NCI-H2081 treated with DMSO at 0.1 percent for 48 hours (cell line): ENCODE results near the gene ABCA4.

Experiments
- DNase-seq: peaks from one replicate; lab custom pipeline; 2025; lab: John Stamatoyannopoulos, UW

The ABCA4 gene

DNA sequence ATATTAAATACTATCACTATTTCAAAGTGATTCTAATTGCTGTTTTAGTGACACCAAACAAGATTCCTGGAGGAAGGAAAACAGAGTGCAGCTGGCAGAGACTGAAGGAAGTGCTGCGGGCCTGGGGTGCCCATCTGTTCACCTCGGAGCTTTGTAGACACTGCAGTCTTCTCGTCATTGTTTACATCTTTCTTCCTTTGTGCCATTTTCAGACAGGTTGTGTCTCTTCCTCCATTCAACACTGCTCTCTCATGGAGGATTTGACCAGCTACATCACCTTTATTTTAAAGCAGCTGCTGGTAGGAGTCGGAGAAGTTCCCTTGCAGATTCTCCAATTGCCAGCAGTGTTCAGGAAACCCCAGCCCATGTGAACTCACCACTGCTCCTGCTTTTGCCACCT is 37.3 kb downstream of the ABCA4 start:
- DNase-seq, result no peak

DNA sequence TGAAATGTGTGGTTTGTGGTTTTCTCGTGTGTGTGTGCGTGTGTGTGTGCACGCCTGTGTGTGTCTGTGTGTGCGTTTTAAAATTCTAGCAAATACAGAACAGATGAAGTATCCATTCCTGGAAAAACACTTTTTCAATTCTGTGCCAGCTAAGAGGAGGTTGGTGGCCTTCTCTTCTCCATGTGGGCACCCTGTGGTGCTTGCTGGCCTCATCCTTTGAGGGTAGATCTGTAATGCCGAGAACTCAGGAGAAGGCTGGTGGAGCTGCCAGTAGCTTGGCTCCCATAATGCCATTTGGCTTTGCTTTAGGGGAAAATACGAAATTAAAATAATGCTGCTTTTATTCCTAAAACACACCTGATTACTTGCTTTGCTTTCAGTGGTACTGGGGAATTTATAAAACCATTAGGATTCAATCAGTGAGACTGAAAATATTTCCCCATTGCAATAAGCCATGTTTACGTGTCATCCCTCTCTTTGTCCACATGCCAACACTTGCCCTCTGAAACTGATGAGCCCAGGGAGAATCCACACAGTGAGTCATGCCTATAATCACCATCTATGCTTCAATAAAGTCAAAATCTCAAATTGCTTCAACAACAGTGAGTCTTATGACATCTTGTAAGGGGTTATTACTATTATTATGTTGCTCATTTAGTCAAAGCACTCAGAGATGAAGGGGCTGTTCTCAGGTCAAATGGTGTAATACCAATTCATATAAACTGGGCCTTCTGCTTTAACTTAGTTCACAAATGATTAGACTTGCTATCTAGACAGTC is 39.2 kb downstream of the ABCA4 start:
- no peak for DNase-seq

DNA sequence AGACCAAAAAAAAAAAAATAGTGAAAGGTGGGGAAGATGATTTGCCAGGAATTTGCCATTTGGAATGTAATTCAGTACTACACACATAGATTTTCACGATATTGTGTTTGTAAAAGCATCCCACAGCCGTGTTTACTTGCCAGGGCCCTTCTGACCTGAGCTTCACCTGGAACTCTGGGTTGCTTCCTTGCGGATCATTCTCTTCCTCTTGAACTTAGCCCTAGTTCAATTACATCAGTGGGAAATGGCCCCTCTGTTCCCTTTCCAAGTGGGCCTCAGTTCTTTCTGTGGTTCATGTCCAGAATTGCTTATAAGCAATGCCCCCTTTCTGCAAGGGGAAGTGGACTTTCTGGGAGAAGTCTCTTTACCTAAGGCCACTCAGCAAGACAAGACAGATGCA is 41.0 kb downstream of the ABCA4 start:
- DNase-seq, result no peak

DNA sequence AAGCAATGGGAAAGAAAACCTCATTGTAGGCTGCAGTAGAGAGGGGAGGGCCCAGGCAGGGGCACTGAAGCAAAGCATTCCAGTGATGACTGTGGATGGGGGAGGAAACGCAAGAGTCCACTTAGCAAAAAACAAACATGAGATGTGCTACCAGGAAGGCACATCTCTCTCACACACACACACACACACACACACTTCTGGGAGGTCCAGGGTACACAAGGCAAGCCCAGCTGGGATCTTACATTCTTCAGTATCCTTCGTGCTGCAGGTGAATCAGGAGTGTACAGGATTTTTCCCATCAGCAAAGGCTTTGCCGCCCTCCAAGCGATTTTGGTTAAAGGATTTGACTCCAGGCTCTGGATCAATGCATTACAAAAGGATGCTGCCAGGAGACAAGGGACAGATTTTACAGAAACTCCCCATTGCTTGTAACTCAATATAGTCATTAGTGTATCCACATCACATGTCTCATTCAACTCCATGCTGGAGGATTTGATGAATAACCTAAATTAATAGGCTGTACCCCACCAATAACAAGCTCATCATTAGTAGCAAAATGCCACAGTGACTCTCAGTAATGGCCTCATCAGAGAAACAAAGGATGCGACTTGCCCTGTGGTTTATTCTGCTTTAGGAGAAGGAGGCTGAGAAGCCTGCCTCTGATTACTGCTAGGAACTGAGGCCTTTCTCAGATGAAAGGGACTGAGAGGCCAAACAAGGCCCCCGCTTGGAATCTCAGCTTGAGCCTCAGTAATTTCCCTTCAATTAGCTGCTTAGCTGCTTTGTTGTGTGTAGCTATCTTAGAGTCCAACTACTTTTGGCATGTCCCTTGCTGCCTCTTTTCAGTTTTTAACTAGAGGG is 41.6 kb downstream of the ABCA4 start:
- DNase-seq, result no peak

DNA sequence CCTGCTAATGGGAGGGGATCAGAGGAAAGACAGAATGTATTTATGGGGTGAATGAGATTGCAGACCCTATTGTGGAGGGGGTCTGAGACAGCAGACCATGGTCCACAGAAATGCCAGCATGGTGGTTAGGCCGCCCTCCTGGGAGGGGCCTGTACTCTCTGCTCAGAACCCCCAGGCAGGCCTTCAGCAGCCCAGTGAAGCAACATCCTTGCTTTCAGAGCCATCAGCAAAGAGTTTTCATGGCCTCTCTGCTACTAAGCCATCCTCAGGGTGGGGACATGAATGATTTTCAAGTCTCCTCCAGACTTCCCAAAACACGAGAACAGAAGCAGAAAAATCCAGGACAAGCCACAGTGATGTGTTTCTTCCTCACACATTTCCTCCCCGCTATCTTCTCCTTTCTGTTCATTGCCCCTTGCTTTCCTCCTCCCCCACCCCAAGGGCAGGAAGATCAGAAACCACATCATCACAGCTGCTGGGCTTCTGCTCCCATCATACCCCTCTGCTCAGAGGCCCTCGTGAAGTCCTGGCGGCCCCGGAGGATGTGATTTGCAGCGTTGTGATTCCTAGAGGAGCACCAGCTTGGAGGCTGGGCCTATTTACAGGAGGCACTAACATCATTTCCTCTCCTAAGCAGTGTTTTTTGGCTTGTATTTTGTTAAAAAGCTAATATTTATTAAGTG is 48.0 kb downstream of the ABCA4 start:
- DNase-seq, result no peak

DNA sequence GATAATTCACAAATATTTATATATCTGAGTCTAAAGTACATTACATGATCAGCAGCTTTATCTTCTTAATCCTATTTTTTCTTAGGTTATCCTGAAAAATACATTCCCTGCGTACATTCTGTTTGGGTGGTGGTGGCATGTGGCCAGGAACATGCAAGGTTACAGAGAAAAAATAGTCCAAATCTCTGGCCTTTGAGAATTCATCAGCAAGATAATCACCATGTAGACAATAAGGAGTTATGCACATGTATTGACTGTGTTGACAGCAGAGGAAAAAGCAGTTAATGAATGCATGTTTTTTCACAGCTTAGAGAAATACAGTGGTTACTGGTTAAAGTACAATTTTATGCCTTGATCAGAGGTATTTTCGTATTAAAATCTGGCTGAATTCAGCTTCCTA is 49.0 kb downstream of the ABCA4 start:
- no peak for DNase-seq

DNA sequence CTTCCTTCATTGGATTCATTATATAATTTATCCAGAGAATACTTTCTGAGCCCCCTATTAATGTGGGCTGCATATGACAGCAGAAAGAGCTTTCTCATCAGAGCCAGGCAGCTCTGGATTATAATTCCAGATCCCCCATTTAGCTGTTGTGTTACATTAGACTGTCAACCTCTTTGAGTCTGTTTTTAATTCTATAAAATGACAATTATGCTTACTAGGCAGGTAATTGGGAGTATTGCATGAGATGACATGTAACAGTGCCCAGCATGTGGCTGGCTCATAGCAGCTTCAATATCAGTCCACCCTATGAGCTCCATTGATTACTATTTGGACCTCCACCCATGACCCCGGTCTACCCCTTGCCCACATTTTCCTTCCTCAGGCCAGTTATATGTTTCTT is 49.6 kb downstream of the ABCA4 start:
- DNase-seq, result no peak

DNA sequence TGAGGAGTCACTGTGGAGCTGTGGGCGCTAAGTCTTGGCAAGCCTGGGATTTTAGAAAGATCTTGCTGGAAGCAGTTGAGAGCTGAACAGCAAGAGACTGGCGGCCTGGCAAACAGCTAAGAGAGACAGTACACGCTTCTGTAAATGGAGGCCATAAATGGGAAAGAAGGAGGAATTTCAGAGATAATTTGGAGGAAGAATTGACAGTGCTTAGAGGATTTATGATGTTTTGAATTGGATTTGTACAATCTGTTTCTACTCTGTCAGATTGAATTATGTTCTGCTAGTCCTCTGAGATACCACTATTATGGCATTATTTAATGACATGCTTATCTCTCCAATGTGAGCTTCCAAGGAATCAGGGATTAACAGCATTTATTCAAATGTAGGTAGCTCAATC is 50.1 kb downstream of the ABCA4 start:
- no peak for DNase-seq

DNA sequence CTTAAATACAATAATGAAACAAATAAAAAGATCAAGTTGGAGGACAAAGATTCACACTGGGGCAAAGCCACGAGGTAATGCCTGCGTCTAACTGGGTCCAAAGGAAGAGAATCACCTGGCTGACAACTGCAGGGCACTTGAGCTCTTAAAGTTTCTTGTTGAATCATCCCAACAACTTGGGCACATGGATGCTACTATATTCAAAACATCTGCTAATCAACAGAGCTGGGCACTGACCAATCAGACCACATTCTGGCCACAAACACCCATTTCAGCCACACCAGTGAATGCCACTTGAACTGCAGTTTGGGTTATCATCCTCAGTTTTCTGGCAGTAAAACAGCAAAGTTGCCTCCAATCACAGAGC is 51.0 kb downstream of the ABCA4 start:
- DNase-seq, result no peak

DNA sequence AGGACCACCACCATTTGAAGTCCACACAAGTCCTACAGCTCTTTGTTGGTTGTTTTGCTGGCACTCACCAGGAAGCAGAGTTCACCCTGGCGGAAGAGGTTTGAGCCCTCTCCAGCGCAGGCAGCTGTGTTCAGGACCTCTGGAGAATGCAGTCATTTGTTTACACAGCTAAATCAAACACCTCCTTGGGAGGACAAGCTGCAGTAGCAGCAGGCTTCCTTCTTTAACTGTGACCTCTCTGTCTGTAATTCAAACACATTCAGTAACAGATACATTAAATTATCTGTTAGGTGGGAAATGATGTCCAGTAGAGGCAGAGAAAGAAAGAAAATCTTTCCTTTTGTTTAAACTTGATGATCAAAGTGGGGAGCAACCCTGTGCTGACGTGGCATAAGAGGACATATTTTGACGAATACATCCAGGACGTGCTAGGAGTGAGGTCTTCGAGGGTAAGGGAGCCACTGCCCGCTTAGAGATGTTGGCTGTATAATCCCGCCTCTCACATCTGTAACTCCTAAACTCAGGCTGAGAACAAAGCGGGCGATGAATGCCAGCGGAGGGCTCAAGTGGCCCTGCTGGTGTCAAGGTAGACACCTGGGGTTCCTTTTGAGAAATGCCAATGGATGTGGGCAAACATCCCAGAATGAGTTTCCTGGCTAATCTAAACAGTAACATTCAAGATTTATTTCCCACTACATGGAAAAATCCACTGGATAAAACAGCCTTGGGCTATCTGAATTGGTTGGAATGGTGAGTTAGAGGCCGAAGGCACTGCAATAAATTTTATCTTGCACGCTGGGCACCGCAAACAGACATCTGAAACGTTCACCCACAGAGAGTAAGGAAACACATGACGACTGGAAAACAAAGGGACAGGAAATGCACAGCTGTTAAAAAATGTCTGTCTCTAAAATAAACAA is 51.7 kb downstream of the ABCA4 start:
- DNase-seq, result no peak

DNA sequence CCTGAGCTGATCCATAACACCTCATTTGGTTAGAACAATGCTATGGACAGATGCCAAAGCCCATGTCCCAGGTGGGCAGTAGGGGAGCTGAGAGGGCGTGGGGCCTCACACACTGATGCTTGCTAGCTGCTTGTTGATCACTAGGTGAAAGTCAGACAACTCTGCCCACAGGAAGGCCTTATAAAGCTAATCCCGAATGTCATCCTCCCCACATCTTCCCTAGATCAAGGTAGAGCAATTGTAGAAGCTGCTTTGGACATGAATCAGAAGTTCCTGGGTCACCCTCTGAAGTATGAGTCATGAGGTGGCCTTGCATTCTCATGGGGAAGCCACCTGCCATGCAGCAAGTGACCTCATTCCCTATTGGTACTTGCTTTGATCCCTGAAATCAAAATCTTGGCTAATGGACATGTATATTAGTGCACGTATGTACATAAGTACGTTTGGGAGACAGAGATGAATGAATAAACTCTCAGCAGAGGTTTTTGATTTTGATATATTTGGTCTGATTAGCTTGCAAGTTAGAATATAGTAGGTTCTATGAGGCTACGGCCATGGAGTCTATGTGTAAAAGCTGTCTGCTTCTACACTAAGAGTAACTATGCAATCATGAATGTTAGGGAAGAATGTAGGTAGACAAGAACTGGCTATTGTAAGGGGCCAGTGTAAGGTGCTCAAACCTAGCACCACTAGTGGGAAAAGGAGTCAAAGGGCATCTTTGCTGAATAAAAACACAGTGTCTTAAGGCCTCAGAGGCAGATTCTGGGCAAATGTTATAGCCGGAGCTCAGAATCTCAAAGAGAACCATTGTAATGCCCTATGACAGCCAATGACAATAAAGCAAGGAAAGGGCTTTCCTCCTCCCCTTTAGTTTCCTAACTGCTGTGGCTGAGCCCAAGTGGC is 52.6 kb downstream of the ABCA4 start:
- no peak for DNase-seq

DNA sequence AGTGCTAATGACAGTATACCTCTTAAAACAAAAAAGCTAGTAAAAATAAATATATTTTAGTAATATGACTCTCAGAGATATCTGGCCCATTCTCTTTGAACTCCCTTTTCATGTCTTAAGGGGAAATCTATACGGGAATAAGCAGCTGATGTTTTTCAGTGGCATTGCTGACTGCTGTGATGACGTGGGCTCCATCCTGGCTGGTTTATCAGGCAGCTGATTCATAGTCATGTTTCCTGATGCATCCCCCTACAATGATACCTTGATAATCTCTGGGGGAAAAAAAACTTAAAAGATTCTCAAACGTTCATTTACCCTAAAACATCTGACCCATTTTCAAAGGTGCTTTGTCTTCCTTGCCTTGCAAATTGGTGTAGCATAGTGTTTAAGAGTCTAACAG is 53.8 kb downstream of the ABCA4 start:
- DNase-seq, result no peak

DNA sequence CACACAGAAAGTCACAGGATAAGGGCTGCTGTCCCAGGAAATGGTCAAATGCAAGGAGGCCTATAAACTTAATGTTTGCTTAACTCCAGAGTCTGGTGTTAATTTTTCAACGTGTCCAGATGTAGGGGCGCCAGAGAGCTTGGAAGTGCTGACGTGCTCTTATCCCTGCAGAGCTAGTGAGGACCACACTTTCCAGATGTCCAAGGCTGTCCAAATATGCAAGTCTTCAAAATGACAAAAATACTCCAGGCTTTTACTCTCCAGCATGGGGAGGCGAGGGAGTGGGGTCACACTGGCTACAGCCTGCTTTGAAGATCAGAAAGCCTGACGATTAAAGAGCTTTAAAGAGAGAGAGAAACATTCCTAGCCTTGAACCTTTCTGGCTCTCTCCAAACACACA is 57.6 kb downstream of the ABCA4 start:
- DNase-seq, result no peak

DNA sequence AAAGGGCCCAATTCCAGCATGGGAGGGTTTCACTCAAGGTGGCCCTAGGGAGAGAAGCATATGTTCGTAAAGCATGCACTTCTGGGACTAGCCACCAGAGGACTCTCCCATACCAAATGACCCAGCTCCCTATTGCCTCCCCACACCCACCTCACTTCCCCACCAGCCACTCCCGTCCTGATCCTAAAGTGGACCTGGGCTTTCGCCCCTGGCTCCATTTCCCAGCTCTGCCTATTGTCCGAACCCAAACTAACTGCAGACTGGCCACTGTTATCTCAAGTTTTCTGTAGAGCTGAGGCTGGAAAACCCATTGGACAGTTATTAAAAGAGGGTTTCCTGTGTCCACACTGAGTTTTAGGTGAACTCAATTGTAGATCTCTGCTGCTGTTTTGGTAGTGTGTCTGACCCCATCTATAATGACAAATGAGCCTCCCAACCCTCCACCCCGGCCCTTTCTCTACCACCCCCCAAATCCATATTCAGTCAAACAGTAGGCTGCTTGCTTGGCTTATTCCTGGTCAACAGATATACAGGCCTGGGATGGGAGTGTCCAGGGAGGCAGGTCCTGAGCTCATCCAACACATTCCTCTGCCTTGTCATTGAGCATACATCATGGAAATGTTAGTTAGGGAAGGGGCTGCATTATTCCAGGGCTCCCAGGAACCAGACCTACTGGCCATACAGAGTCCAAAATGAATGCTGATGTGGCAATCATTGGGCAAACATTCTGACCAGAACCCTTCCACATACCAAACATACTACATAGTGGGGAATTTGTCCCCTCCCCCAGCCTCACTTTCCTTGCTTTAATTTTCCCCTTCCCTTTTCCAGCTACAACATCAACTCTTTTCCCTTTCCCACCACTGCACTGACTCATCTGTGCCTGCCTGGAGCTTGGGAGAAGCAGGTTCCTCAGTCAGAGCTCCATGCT is 59.2 kb downstream of the ABCA4 start:
- DNase-seq, result no peak

DNA sequence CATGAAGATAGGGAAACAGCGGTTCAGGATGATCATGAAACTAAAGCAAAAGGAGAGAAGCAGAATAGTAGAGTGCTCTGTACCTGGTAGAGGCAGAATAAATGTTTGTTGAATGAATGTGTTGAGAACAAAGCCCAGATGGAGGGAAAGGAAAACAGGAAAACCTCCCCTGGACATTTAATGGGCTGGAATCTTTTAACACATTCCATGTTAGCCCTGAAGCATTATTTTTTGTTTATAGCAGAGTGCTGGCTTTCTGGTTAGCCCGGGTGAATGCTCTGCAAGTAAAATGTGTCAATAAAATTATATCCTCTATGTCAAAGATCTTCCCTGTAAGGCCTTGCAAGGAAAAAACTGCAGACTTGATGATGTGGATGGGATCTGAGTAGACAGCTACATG is 60.2 kb downstream of the ABCA4 start:
- no peak for DNase-seq

DNA sequence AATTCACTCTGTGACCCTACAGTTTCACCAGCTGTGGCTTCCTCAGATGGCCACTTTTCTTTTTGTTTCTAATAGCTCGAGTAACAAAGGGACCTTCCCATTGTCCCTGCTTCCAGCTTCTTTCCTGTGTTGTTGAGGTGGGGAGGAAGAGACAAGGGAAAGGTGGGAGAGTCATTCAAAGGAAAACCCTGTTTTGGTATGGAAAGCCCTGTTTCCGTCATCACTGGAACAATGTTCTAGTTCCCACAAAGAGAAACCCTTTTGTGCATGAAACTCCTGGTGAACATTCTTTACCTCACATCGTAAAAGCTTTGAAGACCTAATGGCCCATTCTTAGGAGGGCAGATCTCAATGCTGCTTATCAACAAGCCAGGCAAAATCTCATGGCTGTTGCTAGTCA is 62.2 kb downstream of the ABCA4 start:
- no peak for DNase-seq

DNA sequence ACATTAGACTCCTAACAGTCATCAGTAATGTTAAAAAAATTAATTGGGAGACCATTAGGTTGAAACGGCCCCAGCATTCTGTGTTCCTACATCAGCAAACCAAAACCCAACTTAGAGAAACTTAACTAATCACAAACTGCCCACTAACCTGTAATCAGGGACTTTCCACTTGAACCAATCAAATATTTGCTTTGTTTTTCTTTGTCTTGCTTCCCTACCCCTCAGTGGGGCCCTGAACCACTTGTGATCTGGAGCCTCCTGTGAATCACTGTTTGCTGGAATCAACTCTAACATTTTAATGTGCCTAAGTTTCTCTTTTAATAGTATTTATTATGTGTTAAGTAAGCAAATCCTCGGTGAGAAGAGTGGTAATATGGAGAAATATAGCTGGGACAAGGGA is 64.0 kb downstream of the ABCA4 start:
- no peak for DNase-seq

DNA sequence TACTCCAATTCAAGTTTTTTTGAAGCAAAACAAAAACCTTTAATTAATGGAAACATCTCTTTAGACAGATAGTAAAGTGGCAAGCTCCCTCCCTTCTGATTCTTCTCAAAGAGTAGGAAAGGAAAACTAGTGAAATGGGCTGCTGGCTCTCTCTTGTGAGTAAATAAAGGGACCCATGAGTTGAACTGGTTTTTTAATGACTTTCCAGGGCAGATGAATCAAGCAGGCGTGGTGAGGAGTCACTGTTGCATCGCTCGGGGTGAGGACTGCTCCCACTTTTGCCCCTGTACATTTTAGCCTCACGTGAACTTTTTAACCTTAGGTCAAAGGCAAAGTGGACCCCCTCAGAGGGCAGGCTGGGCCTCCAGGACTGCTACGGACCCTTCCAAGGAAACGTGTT is 64.8 kb downstream of the ABCA4 start:
- no peak for DNase-seq

DNA sequence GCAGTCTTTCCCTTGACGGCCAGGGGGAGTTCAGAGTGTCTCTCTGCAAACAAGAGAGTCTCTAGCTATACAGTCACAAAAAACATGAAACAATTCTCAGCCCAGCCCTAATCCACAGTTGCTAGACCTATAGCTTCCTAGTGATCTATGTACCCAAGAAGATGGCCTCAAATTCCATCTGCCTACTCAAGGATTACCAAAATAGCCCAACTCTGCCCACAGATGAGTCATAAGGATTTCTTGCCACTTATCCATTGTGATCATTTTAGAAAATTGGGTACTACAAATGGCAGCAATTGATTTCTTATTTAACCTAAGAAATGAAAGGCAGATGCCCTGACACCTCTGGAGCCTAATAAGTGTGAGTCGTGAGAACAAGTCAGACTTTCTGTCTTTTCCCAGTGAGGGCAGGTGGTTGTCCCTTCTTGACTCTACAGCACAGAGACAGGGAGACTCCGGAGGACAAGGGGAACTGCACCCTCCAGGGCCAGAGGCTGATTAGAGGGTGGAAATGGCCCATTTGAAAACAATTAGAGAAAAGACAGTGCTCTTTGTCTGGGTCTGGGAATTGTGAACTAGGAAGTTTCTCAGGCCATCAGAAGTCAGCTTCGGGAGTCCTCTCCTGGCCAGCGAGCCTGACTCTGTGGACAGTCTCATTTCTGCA is 65.4 kb downstream of the ABCA4 start:
- DNase-seq, result no peak
